HuH-7.5 (cell line): ENCODE measurements around the gene PPP5C.
"Not testable (repeated sequence)": the region's sequence is repeated elsewhere in the genome, so short reads cannot be mapped to it uniquely, and the experiment has no call there.

Source experiments
- DNase-seq: peaks from one replicate; pipeline ENCODE4 v3.0.0; 2011; ENCODE audit warnings: low spot score

Gene PPP5C, protein sequence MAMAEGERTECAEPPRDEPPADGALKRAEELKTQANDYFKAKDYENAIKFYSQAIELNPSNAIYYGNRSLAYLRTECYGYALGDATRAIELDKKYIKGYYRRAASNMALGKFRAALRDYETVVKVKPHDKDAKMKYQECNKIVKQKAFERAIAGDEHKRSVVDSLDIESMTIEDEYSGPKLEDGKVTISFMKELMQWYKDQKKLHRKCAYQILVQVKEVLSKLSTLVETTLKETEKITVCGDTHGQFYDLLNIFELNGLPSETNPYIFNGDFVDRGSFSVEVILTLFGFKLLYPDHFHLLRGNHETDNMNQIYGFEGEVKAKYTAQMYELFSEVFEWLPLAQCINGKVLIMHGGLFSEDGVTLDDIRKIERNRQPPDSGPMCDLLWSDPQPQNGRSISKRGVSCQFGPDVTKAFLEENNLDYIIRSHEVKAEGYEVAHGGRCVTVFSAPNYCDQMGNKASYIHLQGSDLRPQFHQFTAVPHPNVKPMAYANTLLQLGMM

GRCh38 chr19:46346821-46347571 lies at the start of gene PPP5C:
Gene PPP5C, plus strand, starts transcription at chr19:46347087. Its CDS starts 10 bp downstream, at chr19:46347097.
- DNase-seq = peak; percentile 95

DNA sequence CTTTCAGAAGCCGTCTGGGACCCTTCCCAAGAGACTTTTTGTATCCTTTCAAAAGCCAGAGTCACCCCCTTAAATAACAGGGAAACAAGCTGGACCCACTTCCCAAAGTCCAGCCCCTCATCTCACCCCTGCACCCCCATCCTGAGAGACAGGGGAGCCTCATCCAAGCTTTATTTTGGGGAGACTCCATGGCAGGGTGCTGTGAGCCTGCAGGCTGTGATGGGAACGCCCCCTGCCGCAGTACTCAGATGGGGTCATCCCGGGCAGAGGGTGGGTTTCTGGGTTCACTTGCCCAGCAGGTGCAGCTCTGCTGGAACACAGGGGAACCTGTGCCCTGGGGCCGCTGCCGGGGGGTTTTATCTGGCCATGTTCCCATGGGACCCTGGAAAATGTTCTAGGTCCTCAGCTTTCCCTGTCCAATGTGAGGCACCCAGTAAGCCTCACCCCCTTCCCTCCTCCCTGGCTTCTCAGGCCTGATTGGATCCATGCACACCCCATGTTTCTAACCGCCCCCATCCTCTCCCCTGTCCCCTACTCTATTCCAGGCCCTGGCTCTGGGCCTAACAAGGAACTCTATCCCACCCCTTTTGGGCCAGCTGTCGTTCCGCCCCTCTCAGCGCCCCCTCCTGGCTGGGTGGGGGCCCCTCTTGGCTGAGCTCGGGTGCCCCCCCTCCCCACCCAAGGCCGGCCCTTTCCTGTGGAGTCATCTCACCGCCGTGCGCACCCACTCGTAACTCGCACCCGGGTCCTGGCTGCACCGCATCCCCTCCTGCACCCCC lies 49.0 kb upstream of the PPP5C start:
- no peak for DNase-seq

DNA sequence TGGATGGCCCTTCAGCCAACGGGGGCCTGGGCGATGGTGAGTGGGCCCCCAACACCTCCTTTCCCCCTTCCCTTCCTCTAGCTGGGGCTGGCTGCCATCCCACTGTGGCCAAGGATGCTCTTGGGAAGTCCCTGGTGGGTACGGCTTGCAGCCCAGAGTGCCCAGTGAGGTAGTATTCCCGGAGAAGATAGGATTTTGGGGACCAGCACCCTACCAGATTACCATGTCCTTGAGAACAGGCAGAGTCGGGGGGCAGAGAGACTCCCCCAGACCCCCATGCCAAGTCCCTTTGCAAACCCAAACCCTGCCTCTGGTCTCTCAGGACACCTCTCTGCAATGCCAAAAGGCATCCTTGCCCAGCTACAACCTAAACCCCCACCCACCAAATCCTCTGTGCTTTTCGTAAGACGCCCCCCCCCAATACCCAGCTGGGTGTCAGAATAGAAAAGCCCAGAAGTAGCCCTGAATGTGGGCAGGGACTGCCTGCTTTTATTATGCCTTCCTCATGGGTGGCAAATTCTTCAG lies 48.3 kb upstream of the PPP5C start:
- DNase-seq = no peak

DNA sequence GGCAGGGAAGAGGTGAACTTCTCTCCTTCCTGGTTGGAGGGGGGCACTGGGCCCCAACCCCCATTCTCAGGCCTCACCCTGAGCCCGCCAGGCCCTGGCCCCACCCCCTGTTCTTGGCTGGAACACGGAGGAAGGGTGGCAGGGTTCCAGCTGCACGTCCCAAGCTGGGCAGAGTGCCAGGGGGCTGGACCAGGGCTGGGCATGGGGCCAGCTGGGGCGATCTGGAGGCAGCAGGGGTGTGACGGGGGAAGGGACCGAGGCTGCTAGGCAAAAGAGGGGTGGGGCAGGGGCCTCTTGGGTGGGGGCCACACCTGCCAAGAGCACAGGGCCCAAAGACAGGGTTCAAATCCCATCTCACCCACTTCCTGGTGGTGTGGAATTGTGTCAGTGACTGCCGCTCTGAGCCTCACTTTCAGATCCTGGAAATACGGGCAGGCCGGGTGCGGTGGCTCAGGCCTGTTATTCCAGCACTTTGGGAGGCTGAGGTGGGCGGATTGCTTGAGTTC lies 47.8 kb upstream of the PPP5C start:
- DNase-seq = peak; percentile 81

DNA sequence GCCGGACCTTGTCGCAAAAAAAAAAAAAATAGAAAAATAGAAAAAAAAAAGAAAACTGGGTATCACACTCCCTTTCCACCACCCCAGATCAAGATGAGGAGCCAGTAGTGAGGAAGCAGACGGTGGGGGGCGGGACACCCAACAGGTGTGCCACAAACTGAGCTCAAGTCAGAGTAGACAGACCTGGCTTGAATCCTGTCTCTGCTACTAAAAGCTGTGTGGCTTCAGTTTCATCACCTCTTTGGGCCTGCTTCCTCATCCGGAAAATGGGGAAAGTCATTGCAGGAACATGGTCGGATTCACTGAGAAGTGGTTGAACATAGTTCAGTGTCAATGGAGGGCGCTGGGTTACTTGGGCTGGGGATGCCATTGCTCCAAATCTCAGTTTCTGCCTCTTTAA lies 47.2 kb upstream of the PPP5C start:
- no peak for DNase-seq

DNA sequence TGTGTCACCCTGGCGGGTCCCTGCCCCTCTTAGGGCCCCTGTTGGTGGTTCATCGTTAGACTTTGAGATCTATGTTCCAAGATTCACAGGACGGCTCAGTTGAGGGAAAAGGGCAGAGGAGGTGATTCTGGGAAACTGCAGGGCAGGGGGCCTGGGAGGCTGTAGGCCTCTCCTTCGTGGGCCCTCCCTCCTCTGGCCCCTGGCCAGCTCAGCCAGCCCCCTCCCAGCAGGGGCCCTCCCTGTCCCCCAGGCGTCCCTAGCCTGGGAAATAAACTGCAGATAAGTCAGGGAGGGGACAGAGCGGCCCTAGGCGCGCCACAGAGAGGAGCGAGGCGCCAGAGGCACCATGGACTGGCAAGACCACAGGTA lies 43.6 kb upstream of the PPP5C start:
- DNase-seq = no peak

DNA sequence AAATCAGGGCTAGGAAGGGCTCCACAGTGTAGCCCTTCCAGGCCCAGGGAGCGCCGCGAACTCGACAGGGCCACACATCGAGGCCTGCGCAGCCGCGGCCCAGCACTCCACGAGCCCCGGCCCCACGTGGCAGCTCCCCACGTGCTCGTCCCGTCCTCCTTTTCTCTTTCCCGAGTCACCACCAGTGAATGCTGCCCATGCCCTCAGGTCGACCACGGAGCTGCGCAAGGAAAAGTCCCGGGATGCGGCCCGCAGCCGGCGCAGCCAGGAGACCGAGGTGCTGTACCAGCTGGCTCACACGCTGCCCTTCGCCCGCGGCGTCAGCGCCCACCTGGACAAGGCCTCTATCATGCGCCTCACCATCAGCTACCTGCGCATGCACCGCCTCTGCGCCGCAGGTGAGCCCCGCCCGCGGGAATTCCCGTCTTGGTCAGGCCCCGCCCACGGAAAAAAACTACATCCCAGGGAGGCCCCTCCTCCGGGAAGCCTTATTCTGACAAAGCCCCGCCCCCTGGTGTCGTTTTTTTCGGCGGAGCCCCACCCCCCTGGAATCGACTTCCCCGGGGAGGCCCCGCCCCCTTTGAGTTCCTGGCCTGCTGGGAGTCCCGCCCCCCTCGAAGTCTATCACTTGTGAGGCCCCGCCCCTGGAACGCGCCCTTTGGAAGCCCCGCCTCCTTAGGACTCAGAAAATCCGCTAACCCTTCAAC lies 43.0 kb upstream of the PPP5C start:
- no peak for DNase-seq

- no peak for DNase-seq
These were observed 40.4 kb upstream of the PPP5C start for GRCh38 chr19:46306501-46306900.

- no peak for DNase-seq
These were observed 38.4 kb upstream of the PPP5C start for GRCh38 chr19:46308510-46308909.

DNA sequence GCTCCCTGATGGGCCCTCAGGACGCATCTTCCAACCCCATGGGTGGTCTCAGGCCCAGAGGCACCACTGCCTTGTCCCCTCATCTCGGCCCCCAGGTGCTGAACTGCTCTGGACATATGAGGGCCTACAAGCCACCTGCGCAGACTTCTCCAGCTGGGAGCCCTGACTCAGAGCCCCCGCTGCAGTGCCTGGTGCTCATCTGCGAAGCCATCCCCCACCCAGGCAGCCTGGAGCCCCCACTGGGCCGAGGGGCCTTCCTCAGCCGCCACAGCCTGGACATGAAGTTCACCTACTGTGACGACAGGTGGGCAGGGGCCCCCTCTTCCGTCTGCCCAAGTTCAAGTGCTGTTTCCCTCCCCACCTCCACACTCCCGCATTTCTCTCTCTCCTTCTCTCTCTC lies 37.8 kb upstream of the PPP5C start:
- DNase-seq = no peak

GRCh38 chr19:46311444-46311843 lies 35.4 kb upstream of the PPP5C start:
- DNase-seq = no peak

GRCh38 chr19:46313540-46314469 lies 33.1 kb upstream of the PPP5C start:
- DNase-seq = not testable (repeated sequence)

DNA sequence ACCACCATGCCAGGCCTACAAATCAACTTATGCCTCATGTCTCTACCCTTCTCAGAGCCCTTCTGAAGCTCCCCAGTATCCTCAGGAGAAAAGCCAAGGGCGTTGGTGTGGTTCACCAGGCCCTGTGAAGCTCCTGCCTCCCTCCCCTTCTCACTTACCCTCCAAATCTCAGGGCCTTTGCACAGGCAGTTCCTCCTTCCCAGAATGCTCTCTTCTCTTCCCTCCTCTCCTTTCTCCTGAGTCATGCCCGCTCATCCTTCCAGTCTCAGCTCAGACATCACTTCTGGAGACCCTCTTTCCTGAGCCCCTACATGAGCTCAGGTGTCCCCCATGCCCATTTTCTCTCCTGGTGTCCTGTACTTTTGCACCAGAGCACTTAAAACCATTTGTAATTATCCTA lies 29.5 kb upstream of the PPP5C start:
- no peak for DNase-seq

DNA sequence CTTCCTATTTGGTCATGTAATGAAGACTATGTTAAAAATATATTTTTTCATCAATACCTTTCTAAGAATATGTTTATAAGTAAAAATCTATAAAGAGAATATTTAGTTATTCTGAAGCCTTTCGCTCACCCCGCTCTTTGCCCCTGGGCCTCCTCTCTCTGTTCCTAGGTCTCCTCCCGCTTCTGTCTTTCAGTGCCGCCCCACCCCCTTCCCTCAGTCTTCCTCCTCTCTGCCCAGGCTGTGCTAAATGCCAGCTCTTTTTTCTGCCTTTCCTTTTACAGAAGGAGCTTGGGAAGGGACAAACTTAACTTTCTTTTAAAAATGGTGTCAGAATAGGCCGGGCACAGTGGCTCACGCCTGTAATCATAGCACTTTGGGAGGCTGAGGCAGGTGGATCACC lies 27.3 kb upstream of the PPP5C start:
- no peak for DNase-seq

DNA sequence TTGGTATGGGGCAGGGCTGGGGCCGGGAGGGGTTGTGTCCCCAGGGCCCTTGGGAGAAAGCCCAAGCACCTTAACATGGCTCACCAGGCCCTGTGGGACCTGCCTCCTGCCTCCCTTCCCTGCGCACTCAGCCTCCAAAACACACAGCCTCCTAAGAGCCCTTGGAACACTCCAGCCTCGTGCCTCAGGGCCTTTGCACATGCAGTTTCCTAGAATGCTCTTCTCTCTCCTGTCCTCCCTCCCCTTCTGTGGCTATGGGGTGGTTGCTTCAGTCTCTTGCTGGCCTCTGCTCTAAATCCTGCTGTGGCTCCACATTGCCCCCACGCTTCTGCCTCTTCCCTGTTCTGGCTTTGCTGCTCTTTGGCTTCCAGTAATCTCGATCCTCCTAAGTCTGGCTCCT lies 26.3 kb upstream of the PPP5C start:
- no peak for DNase-seq

- DNase-seq = no peak
These were observed 25.2 kb upstream of the PPP5C start for GRCh38 chr19:46321653-46322052.

GRCh38 chr19:46323227-46323626 lies 23.7 kb upstream of the PPP5C start:
- not testable (repeated sequence) for DNase-seq

DNA sequence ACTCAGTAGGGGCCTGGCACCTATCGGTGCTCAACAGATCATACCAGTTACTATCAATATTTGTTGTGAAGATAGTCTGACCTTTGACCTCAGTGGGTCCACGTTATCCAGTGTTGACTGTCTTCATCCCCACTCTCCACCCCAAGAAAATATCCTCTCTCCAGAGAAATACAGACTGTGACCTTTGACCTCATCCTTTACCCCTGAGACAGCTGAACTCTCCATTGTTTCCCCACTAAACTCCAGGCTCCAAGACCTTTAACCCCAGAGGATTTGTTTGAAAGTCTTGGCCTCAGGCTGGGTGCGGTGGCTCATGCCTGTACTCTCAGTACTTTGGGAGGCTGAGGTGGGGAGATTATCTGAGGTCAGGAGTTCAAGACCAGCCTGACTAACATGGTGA lies 22.6 kb upstream of the PPP5C start:
- no peak for DNase-seq

GRCh38 chr19:46326608-46327007 lies 20.3 kb upstream of the PPP5C start:
- DNase-seq = no peak

DNA sequence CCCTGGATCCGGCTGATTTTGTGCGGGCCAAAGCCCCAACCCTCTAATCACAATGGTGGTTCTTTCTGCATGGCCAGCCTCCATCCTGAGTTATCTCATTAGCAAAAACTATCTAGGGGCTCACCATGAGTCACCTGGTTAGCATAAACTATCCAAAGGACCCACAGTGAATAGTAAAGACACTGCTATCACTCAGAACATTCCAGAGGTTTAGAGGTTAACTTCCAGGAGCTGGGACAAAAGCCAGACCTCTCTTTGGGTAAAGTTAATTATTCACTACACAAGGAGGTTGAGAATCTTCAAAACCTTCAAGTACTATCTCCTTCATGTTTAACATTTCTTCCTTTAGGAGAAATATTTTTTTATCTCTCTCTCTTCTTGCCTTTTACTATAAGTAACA lies 18.8 kb upstream of the PPP5C start:
- no peak for DNase-seq
